Measurements from ENCODE around the gene ZBTB46.

- TF ChIP-seq CTCF (conservative IDR thresholded peaks at IDR 0.05; ENCODE audit: low read length) (no peak), EZH2phosphoT487 (IDR thresholded peaks at IDR 0.05; ENCODE audit: borderline replicate concordance) (no peak)
Measured at GRCh38 chr20:63737945-63738686, 92.9 kb downstream of the ZBTB46 start.
